Measurements from ENCODE around the gene DACT2. TPM values are rescaled to one million over a fixed set of nuclear protein-coding genes. Genes with fewer than 3 reads are reported as not detected.
"Not testable (repeated sequence)": the region's sequence is repeated elsewhere in the genome, so short reads cannot be mapped to it uniquely, and the experiment has no call there.

DACT2 gene
- polyA plus RNA-seq, 1 donor, result 6.4 TPM

DNA sequence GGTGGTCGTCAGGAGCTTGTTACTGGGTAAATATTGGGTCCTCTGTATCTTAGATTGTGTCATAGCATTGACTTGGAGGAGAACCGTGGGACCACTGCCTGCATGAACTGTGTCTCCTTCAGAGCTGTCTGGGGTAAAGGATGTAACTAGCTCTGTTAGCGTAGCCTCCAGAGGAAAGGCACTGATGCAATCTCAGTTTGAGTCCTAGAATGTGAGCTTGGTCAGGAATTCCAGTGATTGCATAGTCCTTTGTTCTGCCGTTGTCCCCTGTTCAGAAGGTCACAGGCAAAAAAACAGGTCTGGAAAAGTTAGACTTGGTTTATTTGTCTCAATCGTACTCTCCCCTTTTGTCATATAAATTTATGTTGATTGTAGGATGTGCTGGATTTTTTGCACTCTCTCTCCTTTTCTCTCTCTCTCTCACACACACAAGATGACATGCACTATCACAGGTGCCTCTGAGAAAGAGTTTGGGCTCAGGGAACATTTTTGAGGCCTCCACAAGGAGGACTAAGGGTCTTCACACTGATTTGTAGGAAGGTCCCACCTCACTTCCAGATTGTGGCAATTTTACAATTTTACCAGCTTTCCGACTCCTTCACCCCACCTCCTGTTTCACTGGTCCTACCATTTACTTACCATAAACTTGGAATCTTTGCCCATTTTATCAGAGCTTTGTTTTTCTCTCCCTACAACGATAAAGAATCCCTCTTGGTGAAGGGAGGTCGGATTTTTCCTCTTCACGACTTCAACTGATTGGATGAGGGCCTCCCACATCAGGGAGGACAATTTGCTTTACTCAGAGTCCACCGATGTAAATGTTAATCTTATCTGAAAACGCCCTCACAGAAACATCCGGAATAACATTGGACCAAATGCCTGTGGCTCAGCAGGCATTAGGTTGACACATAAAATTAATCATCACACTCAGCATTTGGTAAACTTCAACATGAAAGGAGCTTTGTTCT, 7.0 kb upstream of the DACT2 start:
- WGBS (ENCODE audit: insufficient coverage, low lambda C conversion rate), result 5% methylated on average over 4 of the region's 12 CpGs
- no peak overlapping the region for H3K27ac ChIP-seq (ENCODE audit: low read length)

DNA sequence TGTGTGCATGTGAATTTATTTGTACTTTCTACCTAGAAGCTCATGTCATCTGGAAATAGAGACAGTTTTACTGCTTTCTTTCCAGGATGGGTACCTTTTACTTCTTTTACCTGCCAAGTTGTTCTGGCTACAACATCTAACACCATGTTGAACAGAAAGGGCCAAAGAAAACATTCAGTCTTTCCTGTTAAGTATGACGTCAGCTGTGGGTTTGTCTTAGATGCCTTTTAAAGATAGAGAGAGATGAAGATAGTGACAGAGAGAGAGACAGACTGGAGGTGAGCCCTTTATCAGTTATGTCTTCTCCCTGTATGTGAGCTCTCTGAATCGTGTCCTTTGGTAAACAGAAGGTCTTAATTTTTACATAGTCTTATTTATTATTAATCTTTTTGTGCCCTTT, 3.4 kb upstream of the DACT2 start:
- H3K27ac ChIP-seq (ENCODE audit: low read length), result no peak overlapping the region
- peaks cover 16% of the 10 kb centered on the region for H3K27me3 ChIP-seq (ENCODE audit: control insufficient read depth, insufficient read depth, low read length)
- DNase-seq, result no peak
- no peaks in the 10 kb centered on the region for H3K4me1 ChIP-seq (ENCODE audit: control insufficient read depth, insufficient read depth, low read length)
- no peak overlapping the region for H3K4me3 ChIP-seq (ENCODE audit: low read length)
- 7% methylated on average over 2 of the region's 2 CpGs for WGBS (ENCODE audit: insufficient coverage, low lambda C conversion rate)
- H3K36me3 ChIP-seq (ENCODE audit: control insufficient read depth, insufficient read depth, low read length), result no peaks in the 10 kb centered on the region
- H3K9me3 ChIP-seq (ENCODE audit: control insufficient read depth, low read depth, low read length), result no peaks in the 10 kb centered on the region

More for the DNA sequence above, 7.0 kb upstream of the DACT2 start:
- Histone ChIP-seq H3K36me3 (ENCODE audit: control insufficient read depth, insufficient read depth, low read length) (no peaks in the 10 kb centered on the region), H3K4me1 (ENCODE audit: control insufficient read depth, insufficient read depth, low read length) (no peaks in the 10 kb centered on the region), H3K27me3 (ENCODE audit: control insufficient read depth, insufficient read depth, low read length) (no peaks in the 10 kb centered on the region), H3K9me3 (ENCODE audit: control insufficient read depth, low read depth, low read length) (no peaks in the 10 kb centered on the region), H3K4me3 (ENCODE audit: low read length) (no peak overlapping the region)
- DNase-seq, result peak in 1 of 2 donors; percentile 52

- no CpG with 5 or more reads among the region's 9 CpGs for whole genome bisulfite sequencing (ENCODE audit: insufficient coverage, low lambda C conversion rate)
- H3K27ac ChIP-seq (ENCODE audit: low read length), result no peak overlapping the region
- no peak for DNase-seq
- no peaks in the 10 kb centered on the region for H3K36me3 ChIP-seq (ENCODE audit: control insufficient read depth, insufficient read depth, low read length)
- peaks cover 18% of the 10 kb centered on the region for H3K27me3 ChIP-seq (ENCODE audit: control insufficient read depth, insufficient read depth, low read length)
- no peaks in the 10 kb centered on the region for H3K9me3 ChIP-seq (ENCODE audit: control insufficient read depth, low read depth, low read length)
- no peak overlapping the region for H3K4me3 ChIP-seq (ENCODE audit: low read length)
- H3K4me1 ChIP-seq (ENCODE audit: control insufficient read depth, insufficient read depth, low read length), result no peaks in the 10 kb centered on the region
Observed at GRCh38 chr6:168320634-168321033, 1.1 kb upstream of the DACT2 start.

DNA sequence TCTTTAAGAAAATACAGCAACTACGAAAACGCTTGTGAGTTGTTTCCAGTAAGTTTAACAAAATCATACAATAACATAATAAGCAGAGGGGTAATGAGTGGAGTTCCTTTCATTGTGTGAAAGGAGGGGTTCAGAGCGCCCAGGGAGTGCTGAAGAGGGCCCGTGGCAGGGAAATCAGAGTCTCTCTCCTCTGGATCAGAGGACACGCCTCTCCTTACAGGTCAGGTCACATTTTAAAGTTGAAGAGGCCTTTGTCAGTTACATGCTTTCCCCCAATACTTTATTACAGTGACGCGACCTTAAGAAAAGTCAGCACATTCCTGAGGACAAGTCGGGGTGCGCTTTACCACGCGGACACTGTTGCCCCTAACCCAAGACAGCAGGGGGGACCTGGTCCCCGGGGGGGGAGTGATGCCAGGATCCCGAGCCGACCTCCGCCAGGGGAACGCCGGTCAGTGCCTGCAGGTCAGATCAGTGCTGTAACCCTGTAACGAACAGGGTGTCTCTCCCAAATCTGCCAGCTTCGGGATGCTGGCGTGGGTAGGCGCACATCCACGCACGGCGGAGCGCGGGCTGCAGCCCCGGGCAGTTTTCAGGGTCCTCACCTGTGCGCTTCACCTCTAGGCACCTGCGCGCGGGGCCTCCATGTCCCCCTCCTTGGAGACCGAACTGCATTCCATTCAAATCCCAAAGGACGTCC, 848 bp downstream of the DACT2 start:
- peak overlapping the region; percentile 59 for H3K4me3 ChIP-seq (ENCODE audit: low read length)
- no peaks in the 10 kb centered on the region for H3K36me3 ChIP-seq (ENCODE audit: control insufficient read depth, insufficient read depth, low read length)
- peak overlapping the region; percentile 4 for H3K27ac ChIP-seq (ENCODE audit: low read length)
- H3K27me3 ChIP-seq (ENCODE audit: control insufficient read depth, insufficient read depth, low read length), result peaks cover 18% of the 10 kb centered on the region
- DNase-seq, result peak in 1 of 2 donors; percentile 49
- WGBS (ENCODE audit: insufficient coverage, low lambda C conversion rate), result no CpG with 5 or more reads among the region's 33 CpGs
- H3K4me1 ChIP-seq (ENCODE audit: control insufficient read depth, insufficient read depth, low read length), result peaks cover 6% of the 10 kb centered on the region
- no peaks in the 10 kb centered on the region for H3K9me3 ChIP-seq (ENCODE audit: control insufficient read depth, low read depth, low read length)

- peak in 1 of 2 donors; percentile 69 for DNase-seq
- no peaks in the 10 kb centered on the region for H3K9me3 ChIP-seq (ENCODE audit: control insufficient read depth, low read depth, low read length)
- WGBS (ENCODE audit: insufficient coverage, low lambda C conversion rate), result no CpG with 5 or more reads among the region's 12 CpGs
- H3K27ac ChIP-seq (ENCODE audit: low read length), result peak overlapping the region; percentile 4
- peaks cover 11% of the 10 kb centered on the region for H3K4me1 ChIP-seq (ENCODE audit: control insufficient read depth, insufficient read depth, low read length)
- H3K4me3 ChIP-seq (ENCODE audit: low read length), result peak overlapping the region; percentile 59
- H3K36me3 ChIP-seq (ENCODE audit: control insufficient read depth, insufficient read depth, low read length), result no peaks in the 10 kb centered on the region
- peaks cover 18% of the 10 kb centered on the region for H3K27me3 ChIP-seq (ENCODE audit: control insufficient read depth, insufficient read depth, low read length)
Observed at GRCh38 chr6:168318090-168318489, 1.5 kb downstream of the DACT2 start.

- DNase-seq, result no peak
- Histone ChIP-seq H3K27me3 (ENCODE audit: control insufficient read depth, insufficient read depth, low read length) (peaks cover 15% of the 10 kb centered on the region), H3K27ac (ENCODE audit: low read length) (no peak overlapping the region), H3K9me3 (ENCODE audit: control insufficient read depth, low read depth, low read length) (no peaks in the 10 kb centered on the region), H3K4me1 (ENCODE audit: control insufficient read depth, insufficient read depth, low read length) (peaks cover 16% of the 10 kb centered on the region), H3K36me3 (ENCODE audit: control insufficient read depth, insufficient read depth, low read length) (peaks cover 4% of the 10 kb centered on the region), H3K4me3 (ENCODE audit: low read length) (no peak overlapping the region)
- WGBS (ENCODE audit: insufficient coverage, low lambda C conversion rate), result no CpG with 5 or more reads among the region's 5 CpGs
Observed at GRCh38 chr6:168315596-168315995, 4.0 kb downstream of the DACT2 start.

GRCh38 chr6:168314948-168315347, 4.6 kb downstream of the DACT2 start:
- Histone ChIP-seq H3K36me3 (ENCODE audit: control insufficient read depth, insufficient read depth, low read length) (peaks cover 9% of the 10 kb centered on the region), H3K27me3 (ENCODE audit: control insufficient read depth, insufficient read depth, low read length) (peaks cover 11% of the 10 kb centered on the region), H3K27ac (ENCODE audit: low read length) (no peak overlapping the region), H3K4me1 (ENCODE audit: control insufficient read depth, insufficient read depth, low read length) (peaks cover 16% of the 10 kb centered on the region), H3K9me3 (ENCODE audit: control insufficient read depth, low read depth, low read length) (no peaks in the 10 kb centered on the region), H3K4me3 (ENCODE audit: low read length) (no peak overlapping the region)
- DNase-seq, result no peak
- no CpG with 5 or more reads among the region's 10 CpGs for WGBS (ENCODE audit: insufficient coverage, low lambda C conversion rate)

DNA sequence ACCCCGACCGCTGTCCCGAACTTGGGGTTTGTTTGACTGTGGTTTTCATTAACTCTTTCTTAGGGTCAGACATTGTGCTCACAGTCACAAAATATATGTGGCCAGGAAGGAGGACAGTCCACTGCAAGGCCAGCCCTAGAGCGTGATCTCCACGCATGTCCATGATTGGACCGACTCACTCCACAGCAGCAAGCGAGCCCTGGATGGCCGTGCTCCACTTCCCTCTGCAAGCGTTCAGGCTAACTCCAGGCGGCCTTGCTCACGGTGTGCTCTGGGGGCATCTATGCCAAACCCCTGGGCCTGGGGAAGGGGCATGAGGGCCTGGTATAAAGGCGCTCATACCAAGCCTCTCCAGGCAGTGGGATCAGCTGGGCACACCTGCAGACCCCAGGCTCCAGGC, 5.6 kb downstream of the DACT2 start:
- no peaks in the 10 kb centered on the region for H3K9me3 ChIP-seq (ENCODE audit: control insufficient read depth, low read depth, low read length)
- H3K36me3 ChIP-seq (ENCODE audit: control insufficient read depth, insufficient read depth, low read length), result peaks cover 16% of the 10 kb centered on the region
- WGBS (ENCODE audit: insufficient coverage, low lambda C conversion rate), result no CpG with 5 or more reads among the region's 12 CpGs
- peaks cover 10% of the 10 kb centered on the region for H3K27me3 ChIP-seq (ENCODE audit: control insufficient read depth, insufficient read depth, low read length)
- peak overlapping the region; percentile 1 for H3K4me3 ChIP-seq (ENCODE audit: low read length)
- H3K27ac ChIP-seq (ENCODE audit: low read length), result peak overlapping the region; percentile 70
- H3K4me1 ChIP-seq (ENCODE audit: control insufficient read depth, insufficient read depth, low read length), result peaks cover 16% of the 10 kb centered on the region
- no peak for DNase-seq

GRCh38 chr6:168313431-168314011, 6.1 kb downstream of the DACT2 start:
- Histone ChIP-seq H3K4me3 (ENCODE audit: low read length) (peak overlapping the region; percentile 1), H3K27ac (ENCODE audit: low read length) (peak overlapping the region; percentile 70), H3K36me3 (ENCODE audit: control insufficient read depth, insufficient read depth, low read length) (peaks cover 16% of the 10 kb centered on the region), H3K4me1 (ENCODE audit: control insufficient read depth, insufficient read depth, low read length) (peaks cover 16% of the 10 kb centered on the region), H3K9me3 (ENCODE audit: control insufficient read depth, low read depth, low read length) (no peaks in the 10 kb centered on the region), H3K27me3 (ENCODE audit: control insufficient read depth, insufficient read depth, low read length) (peaks cover 5% of the 10 kb centered on the region)
- peak in 1 of 2 donors; percentile 64 for DNase-seq
- WGBS (ENCODE audit: insufficient coverage, low lambda C conversion rate), result no CpG with 5 or more reads among the region's 15 CpGs

DNA sequence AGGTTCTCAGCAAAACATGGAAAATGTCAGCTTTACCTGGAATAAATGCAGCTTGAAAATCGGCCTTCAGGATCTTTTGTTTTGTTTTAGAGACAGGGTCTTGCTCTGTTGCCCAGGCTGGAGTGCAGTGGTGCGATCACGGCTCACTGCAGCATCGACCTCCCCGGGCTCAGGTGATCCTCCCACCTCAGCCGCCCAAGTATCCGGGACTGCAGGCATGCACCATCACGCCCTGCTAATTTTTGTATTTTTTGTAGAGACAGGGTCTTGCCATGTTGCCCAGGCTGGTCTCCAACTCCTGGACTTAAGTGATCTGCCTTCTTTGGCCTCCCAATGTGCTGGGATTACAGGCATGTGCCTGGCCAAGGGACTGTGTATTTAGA, 7.5 kb downstream of the DACT2 start:
- not testable (repeated sequence) for DNase-seq; H3K9me3 ChIP-seq (ENCODE audit: control insufficient read depth, low read depth, low read length); H3K27ac ChIP-seq (ENCODE audit: low read length); H3K27me3 ChIP-seq (ENCODE audit: control insufficient read depth, insufficient read depth, low read length); H3K4me3 ChIP-seq (ENCODE audit: low read length)
- H3K36me3 ChIP-seq (ENCODE audit: control insufficient read depth, insufficient read depth, low read length), result peaks cover 25% of the 10 kb centered on the region
- no CpG with 5 or more reads among the region's 8 CpGs for WGBS (ENCODE audit: insufficient coverage, low lambda C conversion rate)
- H3K4me1 ChIP-seq (ENCODE audit: control insufficient read depth, insufficient read depth, low read length), result peaks cover 16% of the 10 kb centered on the region
